ENCODE data around the gene ABCA12.

Gene ABCA12

DNA sequence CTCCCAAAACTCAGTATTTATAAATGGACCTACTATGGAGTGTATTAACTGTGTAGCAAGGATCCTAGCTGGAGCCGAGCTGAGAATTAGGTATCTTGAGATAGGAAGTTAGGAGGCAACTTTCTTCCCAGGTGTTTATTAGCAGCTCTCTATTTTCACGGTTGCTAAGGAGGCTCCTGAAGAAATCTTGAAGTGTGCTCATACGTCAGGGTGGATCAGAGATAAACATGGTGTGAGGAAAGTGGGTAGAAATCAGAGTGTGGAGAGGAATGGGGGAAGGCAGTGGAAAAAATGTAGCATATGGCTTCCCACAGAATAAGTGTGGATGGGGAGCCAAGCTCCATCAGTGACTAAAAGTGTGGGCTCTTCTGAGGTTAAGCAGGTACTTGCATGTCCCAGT is 104.3 kb downstream of the ABCA12 start:
- Histone ChIP-seq H4K20me1 (ENCODE audit: control insufficient read depth, insufficient read depth, low read depth, low read length) (no peaks in the 10 kb centered on the region), H3K9me3 (ENCODE audit: control insufficient read depth, insufficient read depth, low read length) (no peaks in the 10 kb centered on the region), H3K4me1 (ENCODE audit: control insufficient read depth, low read length) (no peaks in the 10 kb centered on the region; the same call in 1 of the 2 replicates), H3K27me3 (ENCODE audit: control insufficient read depth, low read length) (no peaks in the 10 kb centered on the region), H3K9me2 (replicated peaks; ENCODE audit: control insufficient read depth, low read length) (no peaks in the 10 kb centered on the region), H3K79me2 (ENCODE audit: control insufficient read depth, low read length) (no peaks in the 10 kb centered on the region), H3F3A (ENCODE audit: control insufficient read depth, insufficient read depth) (no peaks in the 10 kb centered on the region), H3K4me3 (ENCODE audit: low read length) (no peak overlapping the region), H3K36me3 (ENCODE audit: control insufficient read depth, low read length) (no peaks in the 10 kb centered on the region), H3K4me2 (ENCODE audit: low read length) (no peak overlapping the region), H3K27ac (ENCODE audit: low read depth, low read length) (no peak overlapping the region)
- TF ChIP-seq, protein P1, sequence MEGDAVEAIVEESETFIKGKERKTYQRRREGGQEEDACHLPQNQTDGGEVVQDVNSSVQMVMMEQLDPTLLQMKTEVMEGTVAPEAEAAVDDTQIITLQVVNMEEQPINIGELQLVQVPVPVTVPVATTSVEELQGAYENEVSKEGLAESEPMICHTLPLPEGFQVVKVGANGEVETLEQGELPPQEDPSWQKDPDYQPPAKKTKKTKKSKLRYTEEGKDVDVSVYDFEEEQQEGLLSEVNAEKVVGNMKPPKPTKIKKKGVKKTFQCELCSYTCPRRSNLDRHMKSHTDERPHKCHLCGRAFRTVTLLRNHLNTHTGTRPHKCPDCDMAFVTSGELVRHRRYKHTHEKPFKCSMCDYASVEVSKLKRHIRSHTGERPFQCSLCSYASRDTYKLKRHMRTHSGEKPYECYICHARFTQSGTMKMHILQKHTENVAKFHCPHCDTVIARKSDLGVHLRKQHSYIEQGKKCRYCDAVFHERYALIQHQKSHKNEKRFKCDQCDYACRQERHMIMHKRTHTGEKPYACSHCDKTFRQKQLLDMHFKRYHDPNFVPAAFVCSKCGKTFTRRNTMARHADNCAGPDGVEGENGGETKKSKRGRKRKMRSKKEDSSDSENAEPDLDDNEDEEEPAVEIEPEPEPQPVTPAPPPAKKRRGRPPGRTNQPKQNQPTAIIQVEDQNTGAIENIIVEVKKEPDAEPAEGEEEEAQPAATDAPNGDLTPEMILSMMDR (IDR thresholded peaks at IDR 0.05; ENCODE audit: low read depth, low read length, poor library complexity, severe bottlenecking): no peak
- TF ChIP-seq EZH2phosphoT487 (IDR thresholded peaks at IDR 0.05; ENCODE audit: borderline replicate concordance, low read length): no peak

DNA sequence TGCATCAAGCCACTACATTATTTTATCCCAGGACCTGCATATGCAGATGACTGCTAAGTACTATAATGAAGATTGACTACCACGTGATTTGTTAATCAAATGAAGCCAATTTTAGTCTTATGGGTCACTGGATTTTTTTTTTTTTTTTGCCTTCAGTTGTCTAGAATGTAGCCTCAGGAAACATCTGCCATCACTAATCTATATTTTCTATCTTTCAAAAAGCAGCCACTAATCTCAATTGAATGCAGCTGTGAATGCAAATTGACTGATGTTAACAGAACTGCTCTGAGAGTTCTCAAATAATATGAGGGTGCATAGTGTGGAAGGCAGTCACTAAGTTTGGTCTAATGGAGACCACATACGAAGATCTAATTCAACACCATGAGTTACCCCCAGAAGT is 106.3 kb downstream of the ABCA12 start:
- Histone ChIP-seq H3K4me1 (ENCODE audit: control insufficient read depth, low read length) (no peaks in the 10 kb centered on the region; the same call in 1 of the 2 replicates), H3K27ac (ENCODE audit: low read depth, low read length) (no peak overlapping the region), H3F3A (ENCODE audit: control insufficient read depth, insufficient read depth) (no peaks in the 10 kb centered on the region), H3K4me2 (ENCODE audit: low read length) (no peak overlapping the region), H3K36me3 (ENCODE audit: control insufficient read depth, low read length) (no peaks in the 10 kb centered on the region), H3K9me2 (replicated peaks; ENCODE audit: control insufficient read depth, low read length) (no peaks in the 10 kb centered on the region), H4K20me1 (ENCODE audit: control insufficient read depth, insufficient read depth, low read depth, low read length) (no peaks in the 10 kb centered on the region), H3K27me3 (ENCODE audit: control insufficient read depth, low read length) (no peaks in the 10 kb centered on the region), H3K4me3 (ENCODE audit: low read length) (no peak overlapping the region), H3K9me3 (ENCODE audit: control insufficient read depth, insufficient read depth, low read length) (no peaks in the 10 kb centered on the region), H3K79me2 (ENCODE audit: control insufficient read depth, low read length) (no peaks in the 10 kb centered on the region)
- TF ChIP-seq, protein P1 (IDR thresholded peaks at IDR 0.05; ENCODE audit: low read depth, low read length, poor library complexity, severe bottlenecking): no peak
- no peak for TF ChIP-seq EZH2phosphoT487 (IDR thresholded peaks at IDR 0.05; ENCODE audit: borderline replicate concordance, low read length)

DNA sequence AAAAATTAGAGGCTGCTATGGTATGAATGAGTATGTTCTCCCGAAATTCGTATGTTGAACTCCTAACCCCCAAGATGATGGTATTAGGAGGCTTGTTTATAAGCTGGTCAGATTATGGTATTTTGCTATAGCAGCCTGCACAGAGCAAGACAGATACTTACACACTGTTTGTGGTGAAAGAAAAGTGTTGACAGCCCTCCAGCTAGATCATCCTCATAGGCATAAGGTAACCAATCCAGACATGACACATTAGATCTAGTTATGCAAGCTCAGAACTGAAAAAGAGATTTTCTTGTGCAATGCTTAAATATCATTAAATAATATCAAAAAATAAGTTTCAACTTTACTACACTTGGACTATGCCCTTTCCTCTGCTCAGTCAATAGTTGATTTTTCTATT is 107.1 kb downstream of the ABCA12 start:
- H3K79me2 ChIP-seq (ENCODE audit: control insufficient read depth, low read length): no peaks in the 10 kb centered on the region
- H3K27ac ChIP-seq (ENCODE audit: low read depth, low read length): no peak overlapping the region
- H3K4me2 ChIP-seq (ENCODE audit: low read length): no peak overlapping the region
- H3F3A ChIP-seq (ENCODE audit: control insufficient read depth, insufficient read depth): no peaks in the 10 kb centered on the region
- no peaks in the 10 kb centered on the region; the same call in 1 of the 2 replicates for H3K4me1 ChIP-seq (ENCODE audit: control insufficient read depth, low read length)
- no peaks in the 10 kb centered on the region for H4K20me1 ChIP-seq (ENCODE audit: control insufficient read depth, insufficient read depth, low read depth, low read length)
- H3K9me2 ChIP-seq (replicated peaks; ENCODE audit: control insufficient read depth, low read length): no peaks in the 10 kb centered on the region
- no peaks in the 10 kb centered on the region for H3K9me3 ChIP-seq (ENCODE audit: control insufficient read depth, insufficient read depth, low read length)
- H3K4me3 ChIP-seq (ENCODE audit: low read length): no peak overlapping the region
- TF ChIP-seq, protein P1 (IDR thresholded peaks at IDR 0.05; ENCODE audit: low read depth, low read length, poor library complexity, severe bottlenecking): no peak
- TF ChIP-seq EZH2phosphoT487 (IDR thresholded peaks at IDR 0.05; ENCODE audit: borderline replicate concordance, low read length): no peak
- no peaks in the 10 kb centered on the region for H3K27me3 ChIP-seq (ENCODE audit: control insufficient read depth, low read length)
- no peaks in the 10 kb centered on the region for H3K36me3 ChIP-seq (ENCODE audit: control insufficient read depth, low read length)
